Measurements from ENCODE around the gene MC2R.

DNA sequence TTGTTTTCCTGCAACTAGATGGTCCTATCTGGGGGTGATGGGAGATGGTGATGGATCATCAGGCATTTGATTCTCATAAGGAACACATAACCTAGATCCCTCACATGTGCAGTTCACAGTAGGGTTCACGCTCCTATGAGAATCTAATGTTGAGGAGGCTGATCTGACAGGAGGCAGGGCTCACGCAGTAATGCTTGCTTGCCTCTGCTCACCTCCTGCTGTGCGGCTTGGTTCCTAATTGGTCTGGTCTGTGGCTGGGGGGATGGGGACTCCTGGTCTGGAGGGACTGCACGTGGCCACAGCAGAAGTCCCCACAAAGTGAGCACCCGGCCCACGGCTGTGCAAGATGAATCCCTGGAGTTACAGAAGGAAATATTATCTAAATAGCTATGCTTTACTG, 80.1 kb downstream of the MC2R start:
- TF ChIP-seq, protein P1, sequence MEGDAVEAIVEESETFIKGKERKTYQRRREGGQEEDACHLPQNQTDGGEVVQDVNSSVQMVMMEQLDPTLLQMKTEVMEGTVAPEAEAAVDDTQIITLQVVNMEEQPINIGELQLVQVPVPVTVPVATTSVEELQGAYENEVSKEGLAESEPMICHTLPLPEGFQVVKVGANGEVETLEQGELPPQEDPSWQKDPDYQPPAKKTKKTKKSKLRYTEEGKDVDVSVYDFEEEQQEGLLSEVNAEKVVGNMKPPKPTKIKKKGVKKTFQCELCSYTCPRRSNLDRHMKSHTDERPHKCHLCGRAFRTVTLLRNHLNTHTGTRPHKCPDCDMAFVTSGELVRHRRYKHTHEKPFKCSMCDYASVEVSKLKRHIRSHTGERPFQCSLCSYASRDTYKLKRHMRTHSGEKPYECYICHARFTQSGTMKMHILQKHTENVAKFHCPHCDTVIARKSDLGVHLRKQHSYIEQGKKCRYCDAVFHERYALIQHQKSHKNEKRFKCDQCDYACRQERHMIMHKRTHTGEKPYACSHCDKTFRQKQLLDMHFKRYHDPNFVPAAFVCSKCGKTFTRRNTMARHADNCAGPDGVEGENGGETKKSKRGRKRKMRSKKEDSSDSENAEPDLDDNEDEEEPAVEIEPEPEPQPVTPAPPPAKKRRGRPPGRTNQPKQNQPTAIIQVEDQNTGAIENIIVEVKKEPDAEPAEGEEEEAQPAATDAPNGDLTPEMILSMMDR (IDR thresholded peaks at IDR 0.05): no peak
- no peak for TF ChIP-seq POLR2A (IDR thresholded peaks at IDR 0.05)

All from prostate gland (tissue), 2 donors.